ENCODE data around the gene WWC1.

WWC1 gene

DNA sequence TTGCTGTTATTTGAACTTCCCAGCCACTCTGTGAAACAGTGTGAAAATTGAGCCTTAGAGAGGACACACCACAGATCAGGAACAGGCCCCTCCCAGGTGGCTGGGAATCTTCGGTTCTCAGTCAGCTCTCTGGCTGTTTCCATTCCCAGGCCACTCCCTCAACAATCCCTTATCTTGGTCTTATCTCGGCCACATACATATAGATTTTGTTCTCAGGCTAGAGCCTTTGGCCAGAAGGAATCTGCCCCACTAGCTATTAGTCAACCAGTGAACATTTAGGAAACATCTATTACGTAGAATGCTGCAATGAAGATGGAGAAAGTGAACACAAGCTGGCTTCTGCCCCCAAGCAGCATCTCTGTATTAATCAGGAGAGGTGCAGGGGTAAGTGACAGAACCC, 21.0 kb upstream of the WWC1 start:
- TF ChIP-seq GATA2 (IDR thresholded peaks at IDR 0.05; ENCODE audit: low read depth, low read length) (peak; percentile 38; the same call in 1 of the 2 replicates), GATA3 (IDR thresholded peaks at IDR 0.05; ENCODE audit: low read depth, low read length) (no peak)

DNA sequence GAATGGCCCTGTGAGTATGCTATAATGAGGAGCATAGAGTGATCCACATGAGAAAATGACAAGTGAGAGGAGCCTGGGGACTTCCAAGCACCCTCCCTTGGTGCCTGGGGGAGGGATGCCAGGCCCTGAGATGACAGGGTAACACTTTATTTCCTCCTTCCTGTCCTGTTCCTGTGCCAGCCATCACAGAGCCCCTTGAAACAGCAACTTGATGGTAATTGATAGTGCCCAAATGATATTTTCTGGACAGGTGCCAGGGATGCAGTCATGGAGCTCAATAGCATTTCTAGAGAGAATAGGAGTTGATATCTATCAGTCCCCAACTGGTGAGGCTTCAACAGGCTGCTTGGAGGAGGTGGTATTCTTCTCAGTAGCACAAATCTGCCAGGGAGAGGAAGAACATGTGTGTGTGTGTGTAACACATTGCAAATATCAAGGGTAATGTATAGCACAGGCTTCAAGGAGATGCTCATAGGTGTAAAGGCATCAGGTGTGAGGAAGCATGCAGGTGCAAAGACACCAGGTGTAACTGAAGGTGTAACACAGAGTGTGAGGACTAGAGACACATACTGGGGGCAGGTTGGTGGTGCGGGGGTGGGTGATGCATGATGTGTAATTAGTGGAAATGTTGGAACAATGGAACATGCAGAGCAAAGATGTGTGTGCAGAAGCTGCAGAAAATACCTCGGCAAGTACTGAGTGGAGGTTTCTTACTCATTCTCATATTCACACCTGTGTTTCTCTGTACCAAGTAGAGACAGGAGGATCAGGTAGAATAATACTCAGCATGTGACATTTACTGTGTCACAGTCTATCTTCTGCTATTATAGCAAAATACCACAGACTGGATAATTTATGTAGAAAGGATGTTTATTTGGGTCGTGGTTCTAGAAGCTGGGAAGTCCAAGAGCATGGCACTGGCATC, 18.1 kb upstream of the WWC1 start:
- TF ChIP-seq GATA3 (IDR thresholded peaks at IDR 0.05; ENCODE audit: low read depth, low read length) (no peak), GATA2 (IDR thresholded peaks at IDR 0.05; ENCODE audit: low read depth, low read length) (peak; percentile 42; the same call in 1 of the 2 replicates)

DNA sequence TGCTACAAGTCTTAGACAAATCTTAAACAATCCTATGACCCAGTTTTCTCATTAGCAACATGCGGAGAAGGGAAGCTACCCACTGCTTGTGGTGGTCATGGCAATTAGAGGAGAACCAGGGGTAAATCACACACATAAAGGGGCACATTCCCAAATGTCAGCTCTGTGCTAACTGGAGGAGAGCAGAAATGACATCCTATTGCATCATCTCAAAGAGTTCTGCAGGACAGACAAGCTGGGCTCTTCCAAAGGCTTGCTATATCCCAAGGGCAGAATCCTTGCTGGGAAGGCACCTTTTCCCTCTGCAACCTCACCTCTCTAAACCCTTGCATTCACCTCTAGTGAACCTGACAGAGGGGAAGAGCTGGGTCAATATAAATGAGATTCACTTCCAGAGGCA, 17.0 kb upstream of the WWC1 start:
- no peak for TF ChIP-seq GATA2 (IDR thresholded peaks at IDR 0.05; ENCODE audit: low read depth, low read length)
- no peak for TF ChIP-seq GATA3 (IDR thresholded peaks at IDR 0.05; ENCODE audit: low read depth, low read length)

DNA sequence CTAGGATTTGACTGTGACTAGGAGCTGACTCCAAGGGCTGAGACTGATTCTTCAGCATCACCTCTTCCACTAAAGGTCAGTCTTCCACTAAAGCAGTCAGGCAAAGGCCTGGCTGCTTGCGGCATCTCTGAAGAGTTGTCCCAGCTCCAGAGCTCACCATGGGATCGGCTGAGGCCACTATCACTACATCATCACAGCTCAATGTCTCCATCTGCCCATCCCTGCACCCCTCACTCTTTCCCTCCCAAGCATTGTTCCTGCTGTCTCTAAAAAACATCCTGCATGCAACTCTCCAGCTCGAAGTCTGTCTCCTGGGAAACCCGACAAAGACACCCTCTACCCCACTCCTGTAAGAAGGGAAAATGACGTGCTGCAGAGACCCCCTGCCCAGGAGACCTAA, 15.5 kb upstream of the WWC1 start:
- TF ChIP-seq GATA3 (IDR thresholded peaks at IDR 0.05; ENCODE audit: low read depth, low read length), result no peak

DNA sequence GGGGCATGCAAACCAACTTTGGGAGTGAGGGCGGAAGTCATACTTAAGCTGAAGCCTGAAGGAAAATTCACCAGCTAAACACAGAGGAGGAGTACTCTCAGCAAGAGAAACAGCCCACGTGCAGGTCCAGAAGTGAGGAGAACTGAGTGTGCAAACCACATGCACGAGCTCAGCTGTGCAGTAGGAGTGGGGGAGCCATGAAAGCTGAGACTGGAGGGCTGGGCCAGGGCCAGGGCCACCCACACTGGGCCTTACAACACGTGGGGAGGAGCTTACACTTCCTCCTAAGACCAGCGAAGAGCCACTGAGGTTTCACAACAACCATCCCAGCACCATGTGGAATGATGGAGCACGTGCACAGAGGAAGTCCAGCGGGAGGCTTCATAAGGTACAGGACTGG, 9.3 kb upstream of the WWC1 start:
- TF ChIP-seq GATA3 (IDR thresholded peaks at IDR 0.05; ENCODE audit: low read depth, low read length), result no peak

DNA sequence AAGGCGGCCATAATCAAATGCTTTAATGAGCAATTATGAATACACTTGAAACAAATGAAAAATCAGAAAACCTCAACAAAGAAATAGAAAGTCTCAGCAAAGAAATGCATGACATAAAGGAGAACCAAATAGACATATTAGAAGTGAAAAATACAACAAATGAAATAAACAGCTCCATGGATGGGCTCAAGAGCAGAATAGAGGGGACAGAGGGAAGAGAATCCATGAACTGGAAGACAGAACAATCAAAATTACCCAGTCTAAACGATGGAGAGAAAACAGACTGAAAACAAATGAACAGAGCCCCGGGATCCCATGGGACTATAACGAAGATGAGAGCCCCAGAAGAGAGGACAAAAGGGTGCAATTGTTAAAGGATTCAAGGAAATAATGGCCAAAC, 6.6 kb upstream of the WWC1 start:
- TF ChIP-seq GATA2 (IDR thresholded peaks at IDR 0.05; ENCODE audit: low read depth, low read length) (no peak), GATA3 (IDR thresholded peaks at IDR 0.05; ENCODE audit: low read depth, low read length) (no peak)

DNA sequence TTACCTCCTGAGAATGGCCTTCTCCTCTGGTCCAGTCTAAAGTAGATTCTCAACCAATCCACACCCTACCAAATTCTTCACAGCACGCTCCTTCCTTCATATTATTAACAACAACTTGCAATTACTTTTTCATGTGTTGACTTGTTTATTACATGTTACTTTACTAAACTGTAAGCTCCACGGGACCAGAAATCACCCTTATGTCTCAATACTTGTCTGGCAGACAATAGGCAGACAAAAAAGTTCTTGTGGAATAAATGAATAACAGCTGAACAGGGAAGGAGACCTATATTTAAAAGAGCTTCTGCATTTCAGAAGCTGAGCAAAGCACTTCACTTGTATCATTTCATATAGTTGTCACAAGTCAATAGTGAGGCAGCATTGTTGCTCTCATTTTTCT, 5.7 kb upstream of the WWC1 start:
- TF ChIP-seq GATA2 (IDR thresholded peaks at IDR 0.05; ENCODE audit: low read depth, low read length) (no peak), GATA3 (IDR thresholded peaks at IDR 0.05; ENCODE audit: low read depth, low read length) (no peak)

DNA sequence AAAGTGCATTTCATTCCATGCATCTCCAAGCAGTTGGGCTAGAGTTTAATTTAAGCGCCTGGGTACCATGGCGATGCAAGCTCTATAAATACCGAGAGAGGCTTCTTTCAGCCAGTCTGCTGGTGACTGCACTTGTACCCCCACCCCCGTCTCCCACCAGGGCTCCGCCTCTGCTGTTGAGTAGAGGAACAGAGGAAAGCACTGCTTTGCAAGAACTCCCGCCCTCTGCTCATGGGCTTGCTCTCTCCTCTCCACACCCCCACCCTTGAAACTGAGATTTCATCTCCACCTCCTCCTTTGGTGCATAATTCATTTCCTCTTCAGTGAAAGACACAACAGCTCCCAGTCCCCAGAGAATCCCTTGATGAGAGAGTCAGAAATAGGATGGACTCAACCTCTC, 5.1 kb upstream of the WWC1 start:
- no peak for TF ChIP-seq GATA2 (IDR thresholded peaks at IDR 0.05; ENCODE audit: low read depth, low read length)
- no peak for TF ChIP-seq GATA3 (IDR thresholded peaks at IDR 0.05; ENCODE audit: low read depth, low read length)

DNA sequence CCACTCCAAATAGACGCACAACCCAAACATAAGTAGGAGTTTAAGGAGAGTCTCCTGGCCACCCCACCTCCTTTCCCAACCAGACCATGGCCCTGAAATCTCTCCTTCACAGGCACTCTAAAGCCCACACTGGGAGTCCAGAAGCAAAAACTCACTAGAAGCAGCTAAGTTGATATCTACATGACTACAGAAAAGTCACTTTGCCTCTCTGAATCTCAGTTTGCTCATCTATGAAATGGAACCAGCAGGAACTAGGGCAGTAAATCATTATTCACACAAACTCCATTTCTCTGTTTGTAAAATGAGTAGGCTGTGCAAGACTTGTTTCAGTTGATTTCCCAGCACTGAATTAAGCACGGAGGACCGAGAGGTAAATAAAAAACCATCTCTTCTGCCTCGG, 4.1 kb upstream of the WWC1 start:
- no peak for TF ChIP-seq GATA3 (IDR thresholded peaks at IDR 0.05; ENCODE audit: low read depth, low read length)
- TF ChIP-seq GATA2 (IDR thresholded peaks at IDR 0.05; ENCODE audit: low read depth, low read length), result no peak

DNA sequence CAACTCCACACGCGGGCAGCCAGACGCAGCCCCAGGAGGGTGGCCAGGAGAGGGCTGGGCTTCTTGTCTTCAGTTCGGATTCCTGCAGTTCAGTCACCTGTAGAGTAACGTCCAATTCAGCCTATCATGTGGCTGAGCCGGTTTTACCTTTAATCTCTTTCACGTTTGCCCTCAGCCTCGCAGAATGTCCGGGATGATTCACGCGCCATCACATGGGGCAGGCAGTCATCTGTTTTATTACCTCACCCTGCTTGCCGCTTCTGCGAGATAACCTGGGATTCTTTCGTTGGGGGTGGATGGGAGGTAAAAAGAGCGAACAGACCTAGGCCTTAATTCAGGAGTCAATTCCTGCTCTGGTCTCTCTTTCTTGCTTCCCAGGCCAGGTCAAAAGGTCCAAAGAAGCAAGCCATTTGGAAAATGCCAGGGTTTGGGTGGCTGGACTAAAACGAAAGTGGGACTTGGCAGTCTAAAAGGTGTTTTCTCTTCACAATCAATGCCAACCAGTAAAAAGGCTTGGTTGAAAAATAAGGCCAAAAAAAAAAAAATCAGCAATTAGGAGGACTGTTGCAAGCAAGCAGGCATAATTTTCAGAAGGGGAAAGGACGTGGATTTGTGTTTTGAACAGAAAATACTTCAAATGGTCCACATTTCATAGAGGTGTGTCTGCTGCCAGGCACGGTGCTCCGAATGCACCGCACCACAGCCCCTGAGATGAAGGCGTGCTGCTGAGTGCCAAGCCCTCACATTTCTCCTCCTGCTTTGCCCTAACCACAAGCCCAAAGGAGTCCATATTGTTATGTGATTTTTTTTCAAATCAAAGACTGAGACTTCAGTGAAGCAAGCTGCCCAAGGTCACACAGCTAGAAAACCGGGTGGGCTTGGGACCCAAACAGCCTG, 2.8 kb upstream of the WWC1 start:
- TF ChIP-seq GATA3 (IDR thresholded peaks at IDR 0.05; ENCODE audit: low read depth, low read length) (no peak), GATA2 (IDR thresholded peaks at IDR 0.05; ENCODE audit: low read depth, low read length) (no peak)

DNA sequence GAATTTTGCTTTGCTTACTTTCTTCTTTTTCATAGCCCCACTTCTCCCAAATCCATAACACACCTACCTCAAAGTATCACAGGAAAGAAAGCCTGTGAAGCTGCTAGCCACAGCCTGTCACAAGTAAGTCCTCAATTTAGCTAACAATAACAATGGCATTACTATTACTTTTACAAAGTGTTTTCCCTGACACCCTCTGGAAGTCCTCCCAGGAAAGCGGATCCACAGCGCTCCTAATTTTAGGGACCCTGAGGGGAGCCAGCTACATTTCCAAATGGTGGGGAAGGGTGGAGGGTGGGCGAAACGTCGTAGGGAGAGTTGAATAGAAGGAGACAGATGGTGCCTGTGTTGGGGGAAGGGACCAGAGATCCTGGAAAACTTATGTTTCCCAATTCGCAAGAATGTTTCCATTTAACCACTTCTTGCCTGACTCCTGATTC, 523 bp upstream of the WWC1 start:
- TF ChIP-seq GATA2 (IDR thresholded peaks at IDR 0.05; ENCODE audit: low read depth, low read length), result no peak
- no peak for TF ChIP-seq GATA3 (IDR thresholded peaks at IDR 0.05; ENCODE audit: low read depth, low read length)

DNA sequence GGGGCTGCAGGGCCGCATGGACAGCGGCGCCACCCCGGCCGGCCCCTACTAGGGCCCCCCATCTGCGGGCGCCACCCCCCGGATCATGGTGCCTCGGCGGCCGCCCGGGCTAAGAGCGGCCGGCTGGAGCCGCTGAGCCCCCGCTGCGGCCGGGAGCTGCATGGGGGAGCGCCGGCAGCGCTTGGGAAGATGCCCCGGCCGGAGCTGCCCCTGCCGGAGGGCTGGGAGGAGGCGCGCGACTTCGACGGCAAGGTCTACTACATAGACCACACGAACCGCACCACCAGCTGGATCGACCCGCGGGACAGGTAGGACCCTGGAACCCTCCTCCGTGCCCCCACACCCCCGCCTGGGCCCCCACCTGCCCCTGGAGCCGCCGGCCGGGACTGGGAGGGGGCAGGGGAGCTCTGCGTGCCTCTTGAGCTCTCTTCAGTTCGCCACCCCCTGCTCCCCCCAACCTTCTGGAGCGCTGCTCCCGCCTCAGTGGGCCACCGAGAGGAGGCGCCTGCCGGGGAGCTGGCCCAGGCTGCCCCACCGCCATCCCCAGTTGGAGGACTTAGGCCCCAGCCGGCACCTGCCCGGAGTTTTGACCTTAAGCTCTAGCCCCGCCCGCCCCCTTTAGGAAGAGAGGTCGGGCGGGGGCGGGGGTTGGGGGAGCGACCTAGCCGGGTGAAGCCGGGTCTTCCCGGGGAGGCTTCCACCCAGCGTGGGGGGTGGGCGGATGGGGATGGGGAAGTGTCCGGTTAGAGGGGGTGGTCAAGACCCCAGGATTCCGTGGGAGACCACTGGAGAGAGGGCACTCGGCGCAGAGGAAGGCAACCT, 730 bp downstream of the WWC1 start:
- TF ChIP-seq GATA2 (IDR thresholded peaks at IDR 0.05; ENCODE audit: low read depth, low read length), result no peak
- no peak for TF ChIP-seq GATA3 (IDR thresholded peaks at IDR 0.05; ENCODE audit: low read depth, low read length)

DNA sequence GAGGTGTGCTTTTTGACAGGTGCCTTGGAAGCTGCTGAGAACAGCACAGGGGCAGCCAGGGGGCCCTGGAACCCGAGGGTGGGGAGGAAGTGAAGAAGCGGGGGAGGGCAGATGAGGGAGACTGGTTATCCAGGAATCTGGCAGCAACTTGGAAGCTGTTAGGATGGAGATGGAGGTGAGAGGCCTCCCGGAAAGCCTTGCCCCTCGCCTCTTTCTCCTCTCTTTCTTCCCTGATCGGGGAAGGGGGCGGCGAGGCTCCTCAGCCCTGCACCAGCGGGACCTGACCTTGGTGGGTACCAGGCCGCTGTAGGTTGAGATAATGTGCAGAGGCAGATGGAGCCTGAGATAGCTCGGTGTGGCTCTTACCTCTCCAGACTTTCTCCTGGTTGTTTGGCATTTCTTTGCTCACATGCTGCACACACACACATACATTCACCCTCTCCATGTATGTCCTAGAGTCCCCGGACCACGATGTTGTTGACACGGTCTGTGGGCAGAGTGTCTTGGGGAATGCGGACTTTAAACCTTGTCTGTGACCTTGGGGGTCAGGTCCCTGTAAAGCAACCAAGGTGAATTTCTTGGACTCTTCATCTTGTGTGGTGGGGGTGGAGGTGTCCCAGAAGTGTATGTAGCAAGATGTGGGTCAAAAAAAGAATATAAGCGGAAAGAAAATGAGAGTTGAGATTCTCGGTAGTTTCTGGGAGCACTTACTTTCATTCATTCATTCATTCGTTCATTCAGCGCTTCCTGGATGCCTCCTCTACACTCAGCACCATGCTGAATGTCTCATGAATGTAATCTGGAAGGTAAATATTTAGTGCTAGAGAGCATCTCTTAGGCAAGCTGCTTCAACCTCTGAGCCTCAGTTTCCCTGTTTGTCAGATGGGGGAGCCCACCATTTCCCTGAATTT, 1.6 kb downstream of the WWC1 start:
- TF ChIP-seq GATA2 (IDR thresholded peaks at IDR 0.05; ENCODE audit: low read depth, low read length) (no peak), GATA3 (IDR thresholded peaks at IDR 0.05; ENCODE audit: low read depth, low read length) (no peak)

Measured in SH-SY5Y (cell line).